ENCODE measurements around the gene CNTFR.
A peak's percentile ranks its signal among the peaks of the same experiment; 100 is the strongest.

Gene CNTFR

GRCh38 chr9:34581318-34581717 lies 8.2 kb downstream of the CNTFR start:
- peaks cover 53% of the 10 kb centered on the region for H3K27me3 Mint-ChIP-seq (ENCODE audit: low read depth)
- peaks cover 76% of the 10 kb centered on the region for H3K4me1 Mint-ChIP-seq
- H3K36me3 Mint-ChIP-seq (ENCODE audit: low read depth) = no peaks in the 10 kb centered on the region
- peak overlapping the region in 2 of 3 experiments; percentile 17 to 47 for H3K4me3 Mint-ChIP-seq
- H3K27ac Mint-ChIP-seq = peak overlapping the region; percentile 92 to 96 (median 94)
- no peaks in the 10 kb centered on the region for H3K9me3 Mint-ChIP-seq
- no peak for TF ChIP-seq CTCF (IDR thresholded peaks at IDR 0.05; ENCODE audit: unreplicated experiment in 3 of 3)

- H3K36me3 Mint-ChIP-seq (ENCODE audit: low read depth) = no peaks in the 10 kb centered on the region
- H3K9me3 Mint-ChIP-seq = no peaks in the 10 kb centered on the region
- peak overlapping the region; percentile 17 to 50 (median 47) for H3K4me3 Mint-ChIP-seq
- no peak for TF ChIP-seq CTCF (IDR thresholded peaks at IDR 0.05; ENCODE audit: unreplicated experiment in 3 of 3)
- peaks cover 78% of the 10 kb centered on the region for H3K4me1 Mint-ChIP-seq
- H3K27me3 Mint-ChIP-seq (ENCODE audit: low read depth) = peaks cover 51% of the 10 kb centered on the region
- peak overlapping the region; percentile 92 to 96 (median 94) for H3K27ac Mint-ChIP-seq
Measured at GRCh38 chr9:34580358-34580757, 9.2 kb downstream of the CNTFR start.

- H3K36me3 Mint-ChIP-seq (ENCODE audit: low read depth) = no peaks in the 10 kb centered on the region
- TF ChIP-seq CTCF (IDR thresholded peaks at IDR 0.05; ENCODE audit: unreplicated experiment in 3 of 3) = no peak
- H3K27me3 Mint-ChIP-seq (ENCODE audit: low read depth) = peaks cover 49% of the 10 kb centered on the region
- peak overlapping the region; percentile 50 to 62 (median 60) for H3K4me3 Mint-ChIP-seq
- no peaks in the 10 kb centered on the region for H3K9me3 Mint-ChIP-seq
- peaks cover 80% of the 10 kb centered on the region for H3K4me1 Mint-ChIP-seq
- peak overlapping the region; percentile 92 to 96 (median 94) for H3K27ac Mint-ChIP-seq
Measured at GRCh38 chr9:34579808-34580163, 9.7 kb downstream of the CNTFR start.

GRCh38 chr9:34579104-34579807 lies 10.3 kb downstream of the CNTFR start:
- H3K27ac Mint-ChIP-seq = peak overlapping the region; percentile 92 to 96 (median 94)

GRCh38 chr9:34578241-34579103 lies 11.1 kb downstream of the CNTFR start:
- H3K4me1 Mint-ChIP-seq = peaks cover 80% of the 10 kb centered on the region
- no peaks in the 10 kb centered on the region for H3K9me3 Mint-ChIP-seq
- peak overlapping the region; percentile 92 to 96 (median 94) for H3K27ac Mint-ChIP-seq
- no peaks in the 10 kb centered on the region for H3K36me3 Mint-ChIP-seq (ENCODE audit: low read depth)
- H3K27me3 Mint-ChIP-seq (ENCODE audit: low read depth) = peaks cover 43% of the 10 kb centered on the region
- peak in 1 of 3 experiments; percentile 24 for TF ChIP-seq CTCF (IDR thresholded peaks at IDR 0.05; ENCODE audit: unreplicated experiment in 3 of 3)
- H3K4me3 Mint-ChIP-seq = peak overlapping the region; percentile 76 to 84 (median 77)

More at GRCh38 chr9:34579104-34579807, 10.3 kb downstream of the CNTFR start:
- H3K4me3 Mint-ChIP-seq = peak overlapping the region; percentile 49 to 84 (median 77)
- no peaks in the 10 kb centered on the region for H3K36me3 Mint-ChIP-seq (ENCODE audit: low read depth)
- H3K4me1 Mint-ChIP-seq = peaks cover 81% of the 10 kb centered on the region
- no peaks in the 10 kb centered on the region for H3K9me3 Mint-ChIP-seq
- no peak for TF ChIP-seq CTCF (IDR thresholded peaks at IDR 0.05; ENCODE audit: unreplicated experiment in 3 of 3)
- H3K27me3 Mint-ChIP-seq (ENCODE audit: low read depth) = peaks cover 45% of the 10 kb centered on the region

Data from nephron (organoid).